ENCODE measurements around the gene AGPAT4.
"Not testable (repeated sequence)": the region's sequence is repeated elsewhere in the genome, so short reads cannot be mapped to it uniquely, and the experiment has no call there.

Gene AGPAT4

DNA sequence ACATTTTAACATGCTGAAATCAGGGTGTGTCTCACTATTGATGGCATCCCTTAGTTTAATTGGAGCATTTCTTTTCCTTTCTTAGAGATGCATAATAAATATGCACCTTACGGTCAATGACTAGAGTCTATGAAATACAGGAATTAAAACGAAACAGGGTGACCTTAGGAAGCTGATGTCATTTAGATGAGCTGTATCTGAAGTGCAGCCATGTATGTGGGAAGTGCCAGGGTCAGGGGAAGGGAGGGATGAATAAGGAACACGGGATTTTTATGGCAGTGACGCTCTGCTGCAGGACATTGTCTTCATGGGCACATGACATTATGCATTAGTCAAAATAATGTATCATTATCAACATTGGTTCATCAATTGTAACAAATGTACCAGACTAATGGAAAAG is 84.0 kb downstream of the AGPAT4 start:
- TF ChIP-seq CTCF (conservative IDR thresholded peaks at IDR 0.05; ENCODE audit: low read length) = no peak
- DNase-seq (ENCODE audit: low read depth) = no peak
- H3K4me3 ChIP-seq (ENCODE audit: low read length) = no peak overlapping the region

- H3K4me3 ChIP-seq (ENCODE audit: low read length) = no peak overlapping the region
- DNase-seq (ENCODE audit: low read depth) = no peak
- no peak for TF ChIP-seq CTCF (conservative IDR thresholded peaks at IDR 0.05; ENCODE audit: low read length)
Measured at GRCh38 chr6:161188547-161189465, 85.1 kb downstream of the AGPAT4 start.

GRCh38 chr6:161186173-161186769 is 87.6 kb downstream of the AGPAT4 start:
- peak overlapping the region; percentile 16 for H3K4me3 ChIP-seq (ENCODE audit: low read length)
- DNase-seq (ENCODE audit: low read depth) = peak; percentile 80
- no peak for TF ChIP-seq CTCF (conservative IDR thresholded peaks at IDR 0.05; ENCODE audit: low read length)

GRCh38 chr6:161181121-161181520 is 92.7 kb downstream of the AGPAT4 start:
- no peak overlapping the region for H3K4me3 ChIP-seq (ENCODE audit: low read length)
- no peak for DNase-seq (ENCODE audit: low read depth)
- no peak for TF ChIP-seq CTCF (conservative IDR thresholded peaks at IDR 0.05; ENCODE audit: low read length)

GRCh38 chr6:161178155-161178554 is 95.7 kb downstream of the AGPAT4 start:
- H3K4me3 ChIP-seq (ENCODE audit: low read length); DNase-seq (ENCODE audit: low read depth): not testable (repeated sequence)

- H3K4me3 ChIP-seq (ENCODE audit: low read length); DNase-seq (ENCODE audit: low read depth): not testable (repeated sequence)
Measured at GRCh38 chr6:161176428-161176827, 97.4 kb downstream of the AGPAT4 start.

DNA sequence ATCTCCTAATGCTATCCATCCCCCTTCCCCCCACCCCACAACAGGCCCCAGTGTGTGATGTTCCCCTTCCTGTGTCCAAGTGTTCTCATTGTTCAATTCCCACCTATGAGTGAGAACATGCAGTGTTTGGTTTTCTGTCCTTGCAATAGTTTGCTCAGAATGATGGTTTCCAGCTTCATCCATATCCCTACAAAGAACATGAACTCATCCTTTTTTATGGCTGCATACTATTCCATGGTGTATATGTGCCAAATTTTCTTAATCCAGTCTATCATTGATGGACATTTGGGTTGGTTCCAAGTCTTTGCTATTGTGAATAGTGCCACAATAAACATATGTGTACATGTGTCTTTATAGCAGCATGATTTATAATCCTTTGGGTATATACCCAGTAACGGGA is 101.1 kb downstream of the AGPAT4 start:
- not testable (repeated sequence) for DNase-seq (ENCODE audit: low read depth)

DNA sequence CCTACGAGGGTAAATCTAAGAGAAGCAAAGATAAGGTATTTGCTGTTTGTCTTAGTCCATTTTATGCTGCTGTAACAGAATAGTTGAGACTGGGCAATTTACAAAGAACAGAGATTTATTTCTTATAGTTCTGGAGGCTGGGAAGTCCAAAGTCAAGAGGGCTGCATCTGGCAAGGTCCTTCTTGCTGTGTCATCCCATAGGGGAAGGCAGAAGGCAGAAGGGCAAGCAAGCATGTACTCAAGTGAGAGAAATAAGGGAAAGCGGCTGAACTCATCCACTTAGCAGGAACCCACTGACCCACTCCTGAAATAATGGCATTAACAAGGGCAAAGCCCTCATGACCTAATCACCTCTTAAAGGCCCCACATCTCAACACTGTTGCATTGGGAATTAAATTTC is 102.7 kb downstream of the AGPAT4 start:
- no peak overlapping the region for H3K4me3 ChIP-seq (ENCODE audit: low read length)
- TF ChIP-seq CTCF (conservative IDR thresholded peaks at IDR 0.05; ENCODE audit: low read length) = no peak
- no peak for DNase-seq (ENCODE audit: low read depth)

More for the DNA sequence above, 101.1 kb downstream of the AGPAT4 start:
- H3K4me3 ChIP-seq (ENCODE audit: low read length) = not testable (repeated sequence)
